Upper lobe of left lung (tissue), 6 donors: ENCODE data around the gene GABBR1. TPM values are rescaled to one million over a fixed set of nuclear protein-coding genes. Genes with fewer than 3 reads are reported as not detected.
"Not testable (repeated sequence)": the region's sequence is repeated elsewhere in the genome, so short reads cannot be mapped to it uniquely, and the experiment has no call there.

ENCODE experiments used
- ATAC-seq, 2 donors: fragments of 200-7000 bp; cut with Tn5 transposase; one replicate each; pipeline ENCODE4 v1.9.1; 2022; ENCODE audit warnings: mild to moderate bottlenecking in 2 of 2, moderate library complexity in 2 of 2; ENCODE audit not compliant: low FRiP score in 2 of 2
- DNase-seq, 2 donors: peaks; one replicate each; pipeline ENCODE4 v3.0.0-alpha.2; 2019 to 2020
- H3K27ac ChIP-seq, 4 donors: fragments of 200-600 bp; sonication (generic); one replicate each; pipeline ENCODE4 v1.5.1; 2016 to 2019
- H3K27me3 ChIP-seq, 4 donors: fragments of 200-600 bp; sonication (generic); one replicate each; pipeline ENCODE4 v1.5.1; 2017 to 2019
- H3K36me3 ChIP-seq, 4 donors: fragments of 200-600 bp; sonication (generic); one replicate each; pipeline ENCODE4 v1.5.1; 2016 to 2019
- H3K4me1 ChIP-seq, 4 donors: fragments of 200-600 bp; sonication (generic); one replicate each; pipeline ENCODE4 v1.5.1; 2018 to 2019
- H3K4me3 ChIP-seq, 4 donors: fragments of 200-600 bp; sonication (generic); one replicate each; pipeline ENCODE4 v1.5.1; 2017 to 2019; ENCODE audit warnings: mild to moderate bottlenecking in 2 of 4, moderate library complexity in 1 of 4
- H3K9me3 ChIP-seq, 4 donors: fragments of 200-600 bp; sonication (generic); one replicate each; pipeline ENCODE4 v1.5.1; 2018 to 2019
- EP300 ChIP-seq, 4 donors: sonication (generic); formaldehyde crosslinking; IDR thresholded peaks; one replicate each; pipeline ENCODE4 v1.5.1; 2017; ENCODE audit warnings: antibody characterized with exemption in 4 of 4, control low read depth in 2 of 4
- POLR2A ChIP-seq, 4 donors: fragments of 450-650 bp; IDR thresholded peaks; one replicate each; pipeline ENCODE4 v1.5.1; 2016 to 2017; ENCODE audit warnings: antibody characterized with exemption in 4 of 4, mild to moderate bottlenecking in 2 of 4
- POLR2AphosphoS5 ChIP-seq, 2 donors: sonication (generic); formaldehyde crosslinking; IDR thresholded peaks; one replicate each; pipeline ENCODE4 v1.5.1; 2017; ENCODE audit warnings: antibody characterized with exemption in 2 of 2
- WGBS, 2 donors: methylation state at CpG; one replicate each; pipeline ENCODE4 v1.1.5; 2017 to 2018; 5-methylcytosine and 5-hydroxymethylcytosine counted together
- total RNA-seq, 6 donors: library from RNA; depleted of rRNA in 4 of 6; stranded (reverse); fragments of >200 nt in 4 of 6; gene quantifications; one replicate each; pipeline versions ENCODE4 v1.1.0 to v1.2.1, GENCODE V29; 2016 to 2021
- TF ChIP-seq, protein P1 (sequence below), 6 experiments: fragments of 450-650 bp in 4 of 6; fragments of 200-600 bp in 2 of 6; sonication (generic) in 2 of 6; IDR thresholded peaks; one replicate each; pipeline ENCODE4 v1.5.1; 2016 to 2019; ENCODE audit warnings: antibody characterized with exemption in 6 of 6
- donor health status: DM: no; HTN: no; CAD: no; lungs with moderate emphysema.
- donor health status: DM: no; HTN: yes; CAD: no; lungs with severe emphysema.

The GABBR1 gene
- total RNA-seq, 6 donors from 2014 or later, result 13.2 to 171 (median 34.8) TPM

DNA sequence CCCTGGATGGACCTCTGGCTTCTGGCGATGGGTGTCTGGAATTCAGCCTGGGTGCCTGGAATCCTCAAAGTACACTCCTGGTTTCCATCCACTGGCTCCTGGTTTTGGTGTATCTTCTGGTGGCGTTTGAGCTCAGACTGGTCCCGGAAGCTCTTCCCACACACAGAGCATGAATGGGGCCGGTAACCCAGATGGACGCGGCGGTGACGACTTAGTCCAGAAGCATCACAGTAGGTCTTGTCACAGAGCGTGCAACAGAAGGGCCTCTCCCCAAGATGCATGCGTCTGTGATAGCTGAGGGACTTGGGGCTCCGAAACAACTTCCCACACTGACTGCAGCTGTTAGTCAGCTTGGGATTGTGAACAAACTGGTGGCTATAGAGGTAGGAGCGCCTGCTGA, 40.2 kb upstream of the GABBR1 start:
- ATAC-seq (no peak), DNase-seq (no peak)
- Histone ChIP-seq H3K9me3 (no peaks in the 10 kb centered on the region), H3K27ac (no peak overlapping the region), H3K4me1 (no peaks in the 10 kb centered on the region), H3K27me3 (no peaks in the 10 kb centered on the region), H3K36me3 (no peaks in the 10 kb centered on the region), H3K4me3 (no peak overlapping the region)
- TF ChIP-seq POLR2AphosphoS5 (IDR thresholded peaks at IDR 0.05) (no peak), EP300 (IDR thresholded peaks at IDR 0.05) (no peak), POLR2A (IDR thresholded peaks at IDR 0.05) (no peak)
- TF ChIP-seq, protein P1, sequence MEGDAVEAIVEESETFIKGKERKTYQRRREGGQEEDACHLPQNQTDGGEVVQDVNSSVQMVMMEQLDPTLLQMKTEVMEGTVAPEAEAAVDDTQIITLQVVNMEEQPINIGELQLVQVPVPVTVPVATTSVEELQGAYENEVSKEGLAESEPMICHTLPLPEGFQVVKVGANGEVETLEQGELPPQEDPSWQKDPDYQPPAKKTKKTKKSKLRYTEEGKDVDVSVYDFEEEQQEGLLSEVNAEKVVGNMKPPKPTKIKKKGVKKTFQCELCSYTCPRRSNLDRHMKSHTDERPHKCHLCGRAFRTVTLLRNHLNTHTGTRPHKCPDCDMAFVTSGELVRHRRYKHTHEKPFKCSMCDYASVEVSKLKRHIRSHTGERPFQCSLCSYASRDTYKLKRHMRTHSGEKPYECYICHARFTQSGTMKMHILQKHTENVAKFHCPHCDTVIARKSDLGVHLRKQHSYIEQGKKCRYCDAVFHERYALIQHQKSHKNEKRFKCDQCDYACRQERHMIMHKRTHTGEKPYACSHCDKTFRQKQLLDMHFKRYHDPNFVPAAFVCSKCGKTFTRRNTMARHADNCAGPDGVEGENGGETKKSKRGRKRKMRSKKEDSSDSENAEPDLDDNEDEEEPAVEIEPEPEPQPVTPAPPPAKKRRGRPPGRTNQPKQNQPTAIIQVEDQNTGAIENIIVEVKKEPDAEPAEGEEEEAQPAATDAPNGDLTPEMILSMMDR (IDR thresholded peaks at IDR 0.05), result no peak
- WGBS, 2 donors, result 92 to 97% methylated on average over 4 to 12 of the region's 12 CpGs

DNA sequence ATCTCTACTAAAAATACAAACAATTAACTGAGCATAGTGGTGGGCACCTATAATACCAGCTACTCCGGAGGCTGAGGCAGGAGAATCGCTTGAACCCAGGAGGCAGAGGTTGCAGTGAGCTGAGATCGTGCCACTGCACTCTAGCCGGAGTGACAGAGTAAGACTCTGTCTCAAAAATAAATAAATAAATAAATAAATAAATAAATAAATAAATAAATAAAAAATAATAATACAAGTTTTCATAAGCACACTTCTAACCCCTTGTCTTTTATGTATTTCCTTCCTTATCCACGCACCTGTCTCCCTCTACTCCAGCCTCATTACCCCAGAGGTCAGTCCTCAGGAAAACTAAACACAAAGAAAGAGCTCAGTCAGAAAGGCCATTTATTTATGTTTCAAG, 39.1 kb upstream of the GABBR1 start:
- not testable (repeated sequence) for ATAC-seq, H3K9me3 ChIP-seq
- 84 to 90% methylated on average over 5 of the region's 5 CpGs for WGBS, 2 donors

DNA sequence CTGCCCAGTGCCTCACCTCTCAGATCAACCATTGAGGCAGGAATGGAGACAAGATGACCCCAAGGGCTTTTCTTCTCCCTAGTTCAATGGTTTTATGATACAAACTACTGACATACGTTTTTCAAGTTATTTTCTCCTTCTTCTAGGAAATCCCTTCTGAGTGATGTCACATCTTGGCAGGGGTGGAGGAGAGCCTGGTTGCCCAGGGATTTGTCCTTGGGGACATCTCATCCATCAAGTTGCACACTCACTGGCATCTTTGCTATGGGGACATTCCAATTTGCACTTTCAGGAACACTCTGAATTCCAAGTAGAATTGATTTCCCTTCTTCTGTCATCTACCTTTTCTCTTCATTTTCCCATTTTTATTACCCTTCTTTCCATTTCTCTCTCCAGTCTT, 38.0 kb upstream of the GABBR1 start:
- no peaks in the 10 kb centered on the region for H3K36me3 ChIP-seq
- 30 to 47% methylated on average over 1 of the region's 1 CpG for WGBS, 2 donors

More for the DNA sequence above, 39.1 kb upstream of the GABBR1 start:
- H3K4me3 ChIP-seq, H3K27ac ChIP-seq, H3K36me3 ChIP-seq, H3K4me1 ChIP-seq, DNase-seq, H3K27me3 ChIP-seq: not testable (repeated sequence)

DNA sequence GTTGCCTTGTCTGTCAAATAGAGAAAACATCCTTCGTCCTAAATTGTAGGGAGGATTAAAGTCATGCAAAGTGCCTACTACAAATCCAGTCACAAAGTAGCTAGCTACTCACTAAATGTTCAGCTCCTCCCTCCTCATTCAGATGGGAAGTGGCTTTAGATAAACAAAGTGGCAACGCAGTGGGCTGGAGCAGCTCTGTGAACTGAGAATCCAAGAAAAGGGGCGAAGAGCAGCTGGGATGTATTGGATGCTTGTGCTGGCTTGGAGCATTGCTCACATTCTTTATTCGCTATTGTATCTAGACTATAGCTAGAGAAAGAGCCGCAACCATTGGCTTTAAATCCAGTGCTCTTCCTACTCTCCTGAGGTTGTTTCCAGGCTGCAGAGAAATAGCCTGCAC, 34.2 kb upstream of the GABBR1 start:
- no peaks in the 10 kb centered on the region for H3K4me1 ChIP-seq
- H3K9me3 ChIP-seq, result no peaks in the 10 kb centered on the region
- 33 to 44% methylated on average over 5 of the region's 5 CpGs for WGBS, 2 donors
- TF ChIP-seq POLR2AphosphoS5 (IDR thresholded peaks at IDR 0.05) (no peak), EP300 (IDR thresholded peaks at IDR 0.05) (no peak), POLR2A (IDR thresholded peaks at IDR 0.05) (no peak)
- TF ChIP-seq, protein P1 (IDR thresholded peaks at IDR 0.05), result no peak
- no peak overlapping the region for H3K27ac ChIP-seq
- no peaks in the 10 kb centered on the region for H3K36me3 ChIP-seq
- ATAC-seq (no peak), DNase-seq (no peak)
- H3K4me3 ChIP-seq, result no peak overlapping the region
- no peaks in the 10 kb centered on the region for H3K27me3 ChIP-seq

More for the DNA sequence above, 38.0 kb upstream of the GABBR1 start:
- Histone ChIP-seq H3K4me1 (no peaks in the 10 kb centered on the region), H3K4me3 (no peak overlapping the region), H3K9me3 (no peaks in the 10 kb centered on the region), H3K27ac (no peak overlapping the region), H3K27me3 (no peaks in the 10 kb centered on the region)
- TF ChIP-seq POLR2A (IDR thresholded peaks at IDR 0.05) (no peak), EP300 (IDR thresholded peaks at IDR 0.05) (no peak), POLR2AphosphoS5 (IDR thresholded peaks at IDR 0.05) (no peak)
- TF ChIP-seq, protein P1 (IDR thresholded peaks at IDR 0.05), result no peak
- DNase-seq (no peak), ATAC-seq (no peak)

DNA sequence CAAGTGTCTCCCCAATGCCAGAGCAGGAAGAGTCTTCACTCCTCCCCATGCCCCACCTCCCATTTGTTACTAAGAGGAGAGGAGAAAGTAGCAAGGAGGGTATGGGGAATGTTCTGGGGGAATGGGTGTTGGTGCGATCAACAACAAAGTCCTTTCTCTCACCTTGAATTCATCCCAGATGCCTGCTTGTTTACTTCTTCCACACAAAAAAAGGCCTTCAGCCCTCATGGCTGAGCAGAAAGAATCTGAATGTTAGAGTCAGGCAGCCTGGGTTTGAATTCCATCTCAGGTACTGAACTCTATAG, 33.8 kb upstream of the GABBR1 start:
- H3K4me3 ChIP-seq, result no peak overlapping the region
- no peak for ATAC-seq
- H3K4me1 ChIP-seq, result no peaks in the 10 kb centered on the region
- DNase-seq, result no peak
- no peaks in the 10 kb centered on the region for H3K36me3 ChIP-seq
- no peaks in the 10 kb centered on the region for H3K27me3 ChIP-seq
- H3K27ac ChIP-seq, result no peak overlapping the region
- H3K9me3 ChIP-seq, result no peaks in the 10 kb centered on the region
- TF ChIP-seq, protein P1 (IDR thresholded peaks at IDR 0.05), result no peak
- TF ChIP-seq EP300 (IDR thresholded peaks at IDR 0.05) (no peak), POLR2AphosphoS5 (IDR thresholded peaks at IDR 0.05) (no peak), POLR2A (IDR thresholded peaks at IDR 0.05) (no peak)
- WGBS, 2 donors, result 92 to 94% methylated on average over 1 of the region's 1 CpG
